Activated CD4-positive, alpha-beta T cell treated with anti-CD3 and anti-CD28 coated beads, Interleukin-2, amount 10 ng/mL, durations not matched to agents 24 days and 14 days (primary cell): ENCODE data around the gene VAV3. TPM values are rescaled to one million over a fixed set of nuclear protein-coding genes. Genes with fewer than 3 reads are reported as not detected.
"Not testable (repeated sequence)": the region's sequence is repeated elsewhere in the genome, so short reads cannot be mapped to it uniquely, and the experiment has no call there.

ENCODE experiments used
- DNase-seq: peaks from one replicate; pipeline ENCODE4 v3.0.0; 2022
- H3K27ac Mint-ChIP-seq: one replicate; pipeline ENCODE4 v1.8.0; 2022; ENCODE audit warnings: mild to moderate bottlenecking, mixed read lengths
- H3K27me3 Mint-ChIP-seq: one replicate; pipeline ENCODE4 v1.8.0; 2022; ENCODE audit warnings: mixed read lengths
- H3K36me3 Mint-ChIP-seq: one replicate; pipeline ENCODE4 v1.8.0; 2022; ENCODE audit warnings: low read depth, mild to moderate bottlenecking, mixed read lengths
- H3K4me1 Mint-ChIP-seq: one replicate; pipeline ENCODE4 v1.8.0; 2021; ENCODE audit warnings: mixed read lengths
- H3K4me3 Mint-ChIP-seq: one replicate; pipeline ENCODE4 v1.8.0; 2022; ENCODE audit warnings: mild to moderate bottlenecking, moderate library complexity, mixed read lengths
- H3K9me3 Mint-ChIP-seq: one replicate; pipeline ENCODE4 v1.8.0; 2021; ENCODE audit warnings: mixed read lengths
- intact Hi-C: fragments of 100-400 bp; cut with micrococcal nuclease; formaldehyde crosslinking; loops from one replicate; pipeline ENCODE4 v1.15.1; 2023
- total RNA-seq: library from RNA; stranded (reverse); gene quantifications from 2 replicates; pipeline ENCODE4 v1.2.3, GENCODE V29; 2022

The VAV3 gene
- total RNA-seq, 1 donor from 2014 or later = 5.5 TPM

GRCh38 chr1:107844541-107845194 is 120.3 kb downstream of the VAV3 start:
- peak overlapping the region; percentile 12 for H3K4me3 Mint-ChIP-seq
- H3K27me3 Mint-ChIP-seq, H3K36me3 Mint-ChIP-seq, H3K27ac Mint-ChIP-seq, intact Hi-C loops, DNase-seq: not testable (repeated sequence)
- peaks cover 17% of the 10 kb centered on the region for H3K9me3 Mint-ChIP-seq
- H3K4me1 Mint-ChIP-seq = peaks cover 37% of the 10 kb centered on the region

GRCh38 chr1:107843989-107844388 is 121.0 kb downstream of the VAV3 start:
- H3K36me3 Mint-ChIP-seq = peaks cover 3% of the 10 kb centered on the region
- peaks cover 37% of the 10 kb centered on the region for H3K4me1 Mint-ChIP-seq
- no peak for DNase-seq
- H3K4me3 Mint-ChIP-seq = no peak overlapping the region
- no peaks in the 10 kb centered on the region for H3K27me3 Mint-ChIP-seq
- H3K9me3 Mint-ChIP-seq = peaks cover 13% of the 10 kb centered on the region
- no peak overlapping the region for H3K27ac Mint-ChIP-seq
- intact Hi-C loops = no loop called here

- H3K27ac Mint-ChIP-seq = no peak overlapping the region
- H3K9me3 Mint-ChIP-seq = peaks cover 17% of the 10 kb centered on the region
- DNase-seq = no peak
- intact Hi-C loops = no loop called here
- no peaks in the 10 kb centered on the region for H3K27me3 Mint-ChIP-seq
- H3K36me3 Mint-ChIP-seq = peaks cover 7% of the 10 kb centered on the region
- H3K4me3 Mint-ChIP-seq = peak overlapping the region; percentile 5
- peaks cover 37% of the 10 kb centered on the region for H3K4me1 Mint-ChIP-seq
These were observed 122.7 kb downstream of the VAV3 start for GRCh38 chr1:107842241-107842640.

GRCh38 chr1:107840725-107841124 is 124.3 kb downstream of the VAV3 start:
- Mint-ChIP-seq H3K36me3 (peaks cover 5% of the 10 kb centered on the region), H3K4me3 (peak overlapping the region; percentile 1), H3K27ac (no peak overlapping the region), H3K9me3 (peaks cover 21% of the 10 kb centered on the region), H3K4me1 (peaks cover 33% of the 10 kb centered on the region), H3K27me3 (no peaks in the 10 kb centered on the region)
- intact Hi-C loops = no loop called here
- no peak for DNase-seq

GRCh38 chr1:107838056-107838455 is 126.9 kb downstream of the VAV3 start:
- Mint-ChIP-seq H3K4me1 (peaks cover 18% of the 10 kb centered on the region), H3K4me3 (no peak overlapping the region), H3K27ac (no peak overlapping the region), H3K9me3 (peaks cover 21% of the 10 kb centered on the region), H3K27me3 (no peaks in the 10 kb centered on the region), H3K36me3 (peaks cover 4% of the 10 kb centered on the region)
- no peak for DNase-seq
- intact Hi-C loops = no loop called here

GRCh38 chr1:107835151-107835670 is 129.8 kb downstream of the VAV3 start:
- H3K9me3 Mint-ChIP-seq = peaks cover 21% of the 10 kb centered on the region
- peaks cover 4% of the 10 kb centered on the region for H3K36me3 Mint-ChIP-seq
- no peak for DNase-seq
- H3K4me3 Mint-ChIP-seq = no peak overlapping the region
- intact Hi-C loops = no loop called here
- no peak overlapping the region for H3K27ac Mint-ChIP-seq
- H3K4me1 Mint-ChIP-seq = peaks cover 3% of the 10 kb centered on the region
- H3K27me3 Mint-ChIP-seq = no peaks in the 10 kb centered on the region

DNA sequence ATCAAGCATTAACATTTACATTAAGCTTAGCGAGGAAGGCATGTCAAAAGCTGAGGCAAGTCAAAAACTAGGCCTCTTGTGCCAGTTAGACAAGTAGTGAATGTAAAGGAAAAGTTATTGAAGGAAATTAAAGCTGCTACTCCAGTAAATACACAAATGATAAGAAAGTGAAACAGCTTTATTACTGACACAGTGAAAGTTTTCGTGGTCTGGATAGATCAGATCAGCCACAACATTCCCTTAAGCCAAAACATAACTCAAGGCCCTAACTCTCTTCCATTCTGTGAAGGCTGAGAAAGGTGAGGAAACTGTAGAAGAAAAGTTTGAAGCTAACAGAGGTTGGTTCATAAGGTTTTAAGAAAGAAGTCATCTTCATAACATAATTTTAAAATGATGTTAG is 131.9 kb downstream of the VAV3 start:
- intact Hi-C loops = no loop called here
- peaks cover 6% of the 10 kb centered on the region for H3K36me3 Mint-ChIP-seq
- peaks cover 21% of the 10 kb centered on the region for H3K9me3 Mint-ChIP-seq
- DNase-seq = no peak
- no peaks in the 10 kb centered on the region for H3K27me3 Mint-ChIP-seq
- H3K4me1 Mint-ChIP-seq = peaks cover 19% of the 10 kb centered on the region
- H3K27ac Mint-ChIP-seq = no peak overlapping the region
- no peak overlapping the region for H3K4me3 Mint-ChIP-seq

GRCh38 chr1:107831921-107832320 is 133.1 kb downstream of the VAV3 start:
- no peak overlapping the region for H3K27ac Mint-ChIP-seq
- peaks cover 14% of the 10 kb centered on the region for H3K9me3 Mint-ChIP-seq
- intact Hi-C loops = no loop called here
- no peak for DNase-seq
- peaks cover 2% of the 10 kb centered on the region for H3K36me3 Mint-ChIP-seq
- no peaks in the 10 kb centered on the region for H3K27me3 Mint-ChIP-seq
- H3K4me3 Mint-ChIP-seq = no peak overlapping the region
- H3K4me1 Mint-ChIP-seq = peaks cover 19% of the 10 kb centered on the region

GRCh38 chr1:107830526-107830925 is 134.5 kb downstream of the VAV3 start:
- no peak for DNase-seq
- Mint-ChIP-seq H3K9me3 (peaks cover 3% of the 10 kb centered on the region), H3K4me3 (no peak overlapping the region), H3K27ac (peak overlapping the region; percentile 1), H3K27me3 (no peaks in the 10 kb centered on the region), H3K36me3 (peaks cover 2% of the 10 kb centered on the region), H3K4me1 (peaks cover 19% of the 10 kb centered on the region)
- intact Hi-C loops = no loop called here

- intact Hi-C loops = no loop called here
- H3K4me1 Mint-ChIP-seq = peaks cover 19% of the 10 kb centered on the region
- no peaks in the 10 kb centered on the region for H3K27me3 Mint-ChIP-seq
- H3K27ac Mint-ChIP-seq = no peak overlapping the region
- peaks cover 3% of the 10 kb centered on the region for H3K9me3 Mint-ChIP-seq
- H3K36me3 Mint-ChIP-seq = peaks cover 2% of the 10 kb centered on the region
- no peak for DNase-seq
- H3K4me3 Mint-ChIP-seq = no peak overlapping the region
These were observed 134.9 kb downstream of the VAV3 start for GRCh38 chr1:107830075-107830474.

GRCh38 chr1:107829036-107829770 is 135.8 kb downstream of the VAV3 start:
- H3K4me3 Mint-ChIP-seq = peak overlapping the region; percentile 5
- no peak overlapping the region for H3K27ac Mint-ChIP-seq
- H3K9me3 Mint-ChIP-seq = peaks cover under 1% of the 10 kb centered on the region
- H3K27me3 Mint-ChIP-seq = no peaks in the 10 kb centered on the region
- intact Hi-C loops = no loop called here
- H3K36me3 Mint-ChIP-seq = peaks cover 2% of the 10 kb centered on the region
- H3K4me1 Mint-ChIP-seq = peaks cover 19% of the 10 kb centered on the region
- DNase-seq = no peak

- intact Hi-C loops = no loop called here
- no peak overlapping the region for H3K4me3 Mint-ChIP-seq
- peaks cover 26% of the 10 kb centered on the region for H3K9me3 Mint-ChIP-seq
- H3K4me1 Mint-ChIP-seq = peaks cover 27% of the 10 kb centered on the region
- H3K27ac Mint-ChIP-seq = no peak overlapping the region
- DNase-seq = no peak
- no peaks in the 10 kb centered on the region for H3K27me3 Mint-ChIP-seq
- H3K36me3 Mint-ChIP-seq = peaks cover 9% of the 10 kb centered on the region
These were observed 140.0 kb downstream of the VAV3 start for GRCh38 chr1:107824946-107825345.

- Mint-ChIP-seq H3K36me3 (peaks cover 9% of the 10 kb centered on the region), H3K27ac (peak overlapping the region; percentile 80), H3K4me3 (peak overlapping the region; percentile 21), H3K9me3 (peaks cover 26% of the 10 kb centered on the region), H3K27me3 (no peaks in the 10 kb centered on the region), H3K4me1 (peaks cover 14% of the 10 kb centered on the region)
- DNase-seq = no peak
- intact Hi-C loops = loop anchor here (1.0 to 2.0 kb wide), 2 partner anchors 15 to 114 kb away; no protein-coding TSS in a partner anchor
These were observed 143.6 kb downstream of the VAV3 start for GRCh38 chr1:107821340-107821739.

- no peak for DNase-seq
- intact Hi-C loops = loop anchor here (1.0 to 2.0 kb wide), 3 partner anchors 14 to 142 kb away; no protein-coding TSS in a partner anchor
- Mint-ChIP-seq H3K27me3 (no peaks in the 10 kb centered on the region), H3K36me3 (peaks cover 9% of the 10 kb centered on the region), H3K4me1 (peaks cover 14% of the 10 kb centered on the region), H3K4me3 (no peak overlapping the region), H3K27ac (peak overlapping the region; percentile 80), H3K9me3 (peaks cover 26% of the 10 kb centered on the region)
These were observed 144.2 kb downstream of the VAV3 start for GRCh38 chr1:107820801-107821200.
